SU-DHL-6 (cell line): ENCODE results near the gene SVIL.

Experiments
- EZH2phosphoT487 ChIP-seq: fragments of 200-600 bp; sonication (generic), shearing (Covaris generic); conservative IDR thresholded peaks from 2 replicates; pipeline ENCODE4 v1.6.1; 2018; ENCODE audit warnings: mild to moderate bottlenecking, antibody characterized with exemption, low read length, moderate library complexity, mixed read lengths
- TF ChIP-seq, protein P1 (sequence below): fragments of 200-600 bp; sonication (generic); IDR thresholded peaks from one replicate; pipeline ENCODE4 v1.5.1; 2017; ENCODE audit warnings: antibody characterized with exemption, mild to moderate bottlenecking, low read length, moderate library complexity; ENCODE audit not compliant: insufficient read depth, poor library complexity, severe bottlenecking

DNA sequence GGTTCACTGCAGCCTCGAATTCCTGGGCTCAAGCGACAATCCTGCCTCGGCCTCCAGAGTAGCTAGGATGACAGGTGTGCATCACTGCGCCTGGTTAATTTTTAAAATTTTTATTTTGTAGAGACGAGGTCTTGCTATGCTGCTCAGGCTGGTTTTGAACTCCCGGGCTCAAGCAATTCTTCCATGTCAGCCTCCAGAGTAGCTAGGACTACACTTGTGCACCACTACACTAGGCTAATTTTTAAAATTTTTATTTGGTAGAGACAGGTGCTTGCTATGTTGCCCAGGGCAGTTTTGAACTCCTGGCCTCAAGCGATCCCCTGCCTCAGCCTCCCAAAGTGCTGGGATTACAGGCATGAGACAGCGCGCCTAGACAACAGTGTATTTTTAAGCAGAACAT lies 120.5 kb downstream of the SVIL start:
- TF ChIP-seq, protein P1, sequence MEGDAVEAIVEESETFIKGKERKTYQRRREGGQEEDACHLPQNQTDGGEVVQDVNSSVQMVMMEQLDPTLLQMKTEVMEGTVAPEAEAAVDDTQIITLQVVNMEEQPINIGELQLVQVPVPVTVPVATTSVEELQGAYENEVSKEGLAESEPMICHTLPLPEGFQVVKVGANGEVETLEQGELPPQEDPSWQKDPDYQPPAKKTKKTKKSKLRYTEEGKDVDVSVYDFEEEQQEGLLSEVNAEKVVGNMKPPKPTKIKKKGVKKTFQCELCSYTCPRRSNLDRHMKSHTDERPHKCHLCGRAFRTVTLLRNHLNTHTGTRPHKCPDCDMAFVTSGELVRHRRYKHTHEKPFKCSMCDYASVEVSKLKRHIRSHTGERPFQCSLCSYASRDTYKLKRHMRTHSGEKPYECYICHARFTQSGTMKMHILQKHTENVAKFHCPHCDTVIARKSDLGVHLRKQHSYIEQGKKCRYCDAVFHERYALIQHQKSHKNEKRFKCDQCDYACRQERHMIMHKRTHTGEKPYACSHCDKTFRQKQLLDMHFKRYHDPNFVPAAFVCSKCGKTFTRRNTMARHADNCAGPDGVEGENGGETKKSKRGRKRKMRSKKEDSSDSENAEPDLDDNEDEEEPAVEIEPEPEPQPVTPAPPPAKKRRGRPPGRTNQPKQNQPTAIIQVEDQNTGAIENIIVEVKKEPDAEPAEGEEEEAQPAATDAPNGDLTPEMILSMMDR, result no peak
- TF ChIP-seq EZH2phosphoT487, result no peak
